BJ (cell line): ENCODE data around the gene SLC32A1. TPM values are rescaled to one million over a fixed set of nuclear protein-coding genes. Genes with fewer than 3 reads are reported as not detected.

Source experiments
- CTCF ChIA-PET: fragments of 350-600 bp; formaldehyde crosslinking; extraction: SDS; loops from one replicate; lab custom pipeline; 2021; ENCODE audit warnings: antibody characterized with exemption, inconsistent platforms; lab: Yijun Ruan, JAX
- POLR2A ChIA-PET: fragments of 300-600 bp; sonication (Branson Sonifier 250); formaldehyde crosslinking; extraction: SDS; loops from one replicate; lab custom pipeline; 2021; ENCODE audit warnings: antibody characterized with exemption; lab: Charles Lee
- DNase-seq: peaks from one replicate; pipeline ENCODE4 v3.0.0-alpha.2; 2011; ENCODE audit warnings: low read depth
- H3K27me3 ChIP-seq: 2 replicates; pipeline ENCODE4 v1.6.0; 2011; ENCODE audit warnings: low read length; ENCODE audit not compliant: control insufficient read depth, insufficient read depth
- H3K36me3 ChIP-seq: 2 replicates; pipeline ENCODE4 v1.5.1; 2011; ENCODE audit warnings: low read length; ENCODE audit not compliant: control insufficient read depth, insufficient read depth
- H3K4me3 ChIP-seq: 2 replicates; pipeline ENCODE4 v1.5.1; 2011; ENCODE audit warnings: low read depth, mild to moderate bottlenecking, control low read depth, low read length
- polyA plus RNA-seq: library from polyadenylated mRNA; depleted of rRNA; stranded (reverse); fragments of >200 nt; gene quantifications from 2 replicates; pipeline ENCODE4 v1.2.3, GENCODE V29; 2011
- TF ChIP-seq, protein P1 (sequence below): IDR thresholded peaks from 2 replicates; pipeline ENCODE4 v1.5.1; 2011; ENCODE audit warnings: low read depth, mild to moderate bottlenecking, control low read depth, inconsistent platforms, low read length, moderate library complexity; ENCODE audit not compliant: insufficient read depth

The SLC32A1 gene
- polyA plus RNA-seq, 1 experiment, result not detected

DNA sequence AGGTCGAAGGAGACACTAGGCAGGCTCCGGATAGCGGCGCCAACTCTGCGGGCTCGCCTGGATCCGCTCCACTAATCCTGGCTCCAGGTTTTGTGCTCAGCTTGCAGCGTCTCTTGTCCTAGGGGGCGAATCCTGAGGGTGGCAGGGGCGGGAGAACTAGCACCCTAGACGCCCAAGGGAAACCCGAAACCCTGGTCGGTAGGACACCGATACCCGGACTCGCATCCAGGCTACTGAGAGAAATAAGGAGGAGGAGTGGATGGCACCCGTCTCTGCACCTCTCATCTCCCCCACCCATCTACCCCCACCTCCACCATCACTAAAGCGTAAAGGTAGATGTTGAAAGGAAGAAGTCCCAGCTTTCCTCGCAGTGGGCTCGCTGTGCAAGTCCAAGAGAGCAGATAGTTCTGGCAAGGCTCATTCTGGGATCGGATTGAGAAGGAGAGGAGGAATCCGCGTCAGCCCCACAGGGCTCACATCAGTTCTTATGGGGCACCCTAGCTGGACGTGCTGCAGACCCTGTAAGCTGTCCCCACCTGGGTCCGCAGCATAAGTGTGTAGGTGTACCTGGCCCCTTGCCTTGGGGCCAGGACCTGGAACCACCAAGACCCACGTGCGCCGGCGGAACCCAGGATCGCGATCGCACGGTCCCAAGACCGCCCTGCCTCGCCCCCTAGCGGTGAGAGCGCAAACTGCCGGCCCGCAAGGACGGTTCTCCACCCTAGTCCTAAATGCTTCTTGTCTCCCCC lies 6.9 kb downstream of the SLC32A1 start:
- peaks cover 56% of the 10 kb centered on the region for H3K27me3 ChIP-seq
- no peak overlapping the region for H3K4me3 ChIP-seq
- no peak for DNase-seq
- CTCF ChIA-PET, result interaction anchor here (0.7 to 2.4 kb wide), 18 partner anchors 9 to 308 kb away, joined by 3 to 14 read pairs (median 3); no protein-coding TSS in a partner anchor
- POLR2A ChIA-PET, result no interaction called here
- no peaks in the 10 kb centered on the region for H3K36me3 ChIP-seq
- TF ChIP-seq, protein P1, sequence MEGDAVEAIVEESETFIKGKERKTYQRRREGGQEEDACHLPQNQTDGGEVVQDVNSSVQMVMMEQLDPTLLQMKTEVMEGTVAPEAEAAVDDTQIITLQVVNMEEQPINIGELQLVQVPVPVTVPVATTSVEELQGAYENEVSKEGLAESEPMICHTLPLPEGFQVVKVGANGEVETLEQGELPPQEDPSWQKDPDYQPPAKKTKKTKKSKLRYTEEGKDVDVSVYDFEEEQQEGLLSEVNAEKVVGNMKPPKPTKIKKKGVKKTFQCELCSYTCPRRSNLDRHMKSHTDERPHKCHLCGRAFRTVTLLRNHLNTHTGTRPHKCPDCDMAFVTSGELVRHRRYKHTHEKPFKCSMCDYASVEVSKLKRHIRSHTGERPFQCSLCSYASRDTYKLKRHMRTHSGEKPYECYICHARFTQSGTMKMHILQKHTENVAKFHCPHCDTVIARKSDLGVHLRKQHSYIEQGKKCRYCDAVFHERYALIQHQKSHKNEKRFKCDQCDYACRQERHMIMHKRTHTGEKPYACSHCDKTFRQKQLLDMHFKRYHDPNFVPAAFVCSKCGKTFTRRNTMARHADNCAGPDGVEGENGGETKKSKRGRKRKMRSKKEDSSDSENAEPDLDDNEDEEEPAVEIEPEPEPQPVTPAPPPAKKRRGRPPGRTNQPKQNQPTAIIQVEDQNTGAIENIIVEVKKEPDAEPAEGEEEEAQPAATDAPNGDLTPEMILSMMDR, result peak; percentile 97

DNA sequence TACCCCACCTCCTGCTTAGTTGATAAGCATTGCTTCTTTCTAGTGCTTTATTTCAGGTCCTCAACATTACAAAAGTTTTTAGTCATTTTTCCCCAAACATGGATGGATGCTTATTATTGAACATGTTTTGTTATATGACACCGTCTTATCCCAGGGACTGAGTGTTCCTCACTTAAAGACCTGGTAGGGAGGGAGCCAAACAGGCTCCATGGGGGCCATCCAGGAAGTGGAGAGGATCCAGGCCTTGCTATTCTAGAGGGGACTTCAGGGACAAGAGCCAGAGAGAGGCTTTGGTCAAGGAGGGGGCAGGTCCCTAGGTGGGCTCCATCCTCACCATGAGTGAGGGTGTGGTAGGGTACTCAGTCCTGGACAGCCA lies 7.4 kb downstream of the SLC32A1 start:
- H3K27me3 ChIP-seq, result peaks cover 51% of the 10 kb centered on the region
- CTCF ChIA-PET, result interaction anchor here (0.6 to 2.4 kb wide), 14 partner anchors 7 to 225 kb away, joined by 3 to 14 read pairs (median 3); partner anchors contain the start of gene SLC32A1

DNA sequence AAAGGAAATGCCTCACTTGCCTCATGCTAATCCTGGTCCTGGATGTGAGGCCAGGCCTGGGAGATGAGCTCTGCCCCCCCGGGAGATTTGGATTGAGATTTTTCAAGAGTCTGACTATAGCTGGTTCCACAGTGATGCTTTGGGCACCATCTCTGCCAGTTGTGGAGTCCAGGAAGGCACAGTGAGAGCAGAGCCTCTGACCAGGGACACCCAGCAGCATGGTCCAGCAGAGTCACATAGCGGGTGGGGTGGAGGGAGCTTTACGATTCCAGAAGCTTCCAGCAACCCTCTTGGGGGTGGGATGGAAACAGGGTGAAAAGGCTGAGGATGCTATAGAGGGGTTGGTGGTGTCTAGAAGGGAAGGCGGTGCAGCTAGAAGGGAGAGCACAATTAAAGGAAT lies 8.7 kb downstream of the SLC32A1 start:
- Histone ChIP-seq H3K36me3 (no peaks in the 10 kb centered on the region), H3K4me3 (no peak overlapping the region), H3K27me3 (peaks cover 40% of the 10 kb centered on the region)
- ChIA-PET POLR2A (no interaction called here), CTCF (interaction anchor here (0.6 to 1.0 kb wide), 7 partner anchors 9 to 99 kb away, joined by 3 read pairs; partner anchors contain the start of gene SLC32A1)
- DNase-seq, result no peak
- TF ChIP-seq, protein P1, result no peak

More for the DNA sequence above, 7.4 kb downstream of the SLC32A1 start:
- no peak overlapping the region for H3K4me3 ChIP-seq
- H3K36me3 ChIP-seq, result no peaks in the 10 kb centered on the region
- TF ChIP-seq, protein P1, result no peak
- POLR2A ChIA-PET, result no interaction called here
- no peak for DNase-seq

DNA sequence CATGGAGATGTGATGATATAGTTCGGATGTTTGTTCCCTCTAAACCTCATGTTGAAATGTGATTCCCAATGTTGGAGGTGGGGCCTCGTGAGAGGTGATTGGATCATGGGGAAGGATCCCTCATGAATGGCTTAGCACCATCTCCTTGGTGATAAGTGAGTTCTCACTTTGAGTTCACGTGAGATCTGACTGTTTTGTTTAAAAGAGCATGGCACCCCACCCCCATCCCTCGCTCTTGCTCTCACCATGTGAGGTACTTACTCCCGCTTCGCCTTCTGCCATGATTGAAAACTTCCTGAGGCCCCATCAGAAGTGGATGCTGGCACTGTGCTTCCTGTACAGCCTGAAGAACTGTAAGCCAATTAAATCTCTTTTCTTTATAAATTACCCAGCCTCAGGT lies 10.9 kb downstream of the SLC32A1 start:
- DNase-seq, result no peak
- TF ChIP-seq, protein P1, result no peak
- no peak overlapping the region for H3K4me3 ChIP-seq
- H3K27me3 ChIP-seq, result peaks cover 22% of the 10 kb centered on the region
- POLR2A ChIA-PET, result no interaction called here
- H3K36me3 ChIP-seq, result no peaks in the 10 kb centered on the region
- CTCF ChIA-PET, result no interaction called here

DNA sequence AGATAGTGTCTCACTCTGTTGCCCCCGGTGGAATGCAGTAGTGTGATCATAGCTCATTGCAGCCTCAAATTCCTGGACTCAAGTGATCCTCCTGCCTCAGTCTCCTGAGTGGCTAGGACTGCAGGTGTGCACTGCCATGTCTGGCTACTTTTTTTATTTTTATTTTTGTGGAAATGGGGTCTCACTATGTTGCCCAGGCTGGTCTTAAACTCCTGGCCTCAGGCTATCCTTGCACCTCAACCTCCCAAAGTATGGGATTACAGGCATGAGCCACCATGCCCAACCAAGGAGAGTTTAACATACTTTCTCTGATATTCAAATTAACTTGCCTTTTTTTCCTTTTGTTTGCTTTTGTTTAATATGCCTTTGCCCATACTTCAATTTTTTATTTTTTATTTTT lies 13.6 kb downstream of the SLC32A1 start:
- TF ChIP-seq, protein P1, result no peak
- ChIA-PET CTCF (no interaction called here), POLR2A (interaction anchor here (0.6 kb wide), 1 partner anchor 1358 kb away, joined by 20 read pairs; no protein-coding TSS in a partner anchor)
- no peak for DNase-seq
- Histone ChIP-seq H3K4me3 (no peak overlapping the region), H3K27me3 (peaks cover 11% of the 10 kb centered on the region), H3K36me3 (no peaks in the 10 kb centered on the region)
